ENCODE data around the gene LLPH. TPM values are rescaled to one million over a fixed set of nuclear protein-coding genes. Genes with fewer than 3 reads are reported as not detected.
A peak's percentile ranks its signal among the peaks of the same experiment; 100 is the strongest.

Gene LLPH
- total RNA-seq, 1 donor, result 5.1 TPM

- H3K27ac ChIP-seq (ENCODE audit: low read depth, low read length), result no peak overlapping the region
- TF ChIP-seq CTCF (IDR thresholded peaks at IDR 0.05; ENCODE audit: extremely low read depth, low read depth, low read length), result peak; percentile 37
- no peaks in the 10 kb centered on the region for H4K20me1 ChIP-seq (ENCODE audit: insufficient read depth, low read length)
- no peaks in the 10 kb centered on the region for H3K27me3 ChIP-seq (ENCODE audit: insufficient read depth, low read length)
- peaks cover 35% of the 10 kb centered on the region for H3K36me3 ChIP-seq (ENCODE audit: insufficient read depth, low read length)
- H3K9me3 ChIP-seq (ENCODE audit: low read depth, low read length), result no peaks in the 10 kb centered on the region
- H3K4me2 ChIP-seq (ENCODE audit: insufficient read depth, low read length), result no peak overlapping the region
- peaks cover 8% of the 10 kb centered on the region for H3K79me2 ChIP-seq (ENCODE audit: insufficient read depth, low read length)
- peaks cover 7% of the 10 kb centered on the region for H3K4me1 ChIP-seq (ENCODE audit: insufficient read depth, low read length)
- H3K4me3 ChIP-seq (ENCODE audit: insufficient read depth, low read length), result no peak overlapping the region
- no peak for DNase-seq (ENCODE audit: insufficient read length, low spot score, missing footprints)
- no peak overlapping the region for H2AFZ ChIP-seq (ENCODE audit: low read length)
Observed at GRCh38 chr12:66120477-66120876, 10.1 kb downstream of the LLPH start.

- no peaks in the 10 kb centered on the region for H4K20me1 ChIP-seq (ENCODE audit: insufficient read depth, low read length)
- H3K4me3 ChIP-seq (ENCODE audit: insufficient read depth, low read length), result no peak overlapping the region
- H3K4me2 ChIP-seq (ENCODE audit: insufficient read depth, low read length), result no peak overlapping the region
- peaks cover 2% of the 10 kb centered on the region for H3K79me2 ChIP-seq (ENCODE audit: insufficient read depth, low read length)
- no peaks in the 10 kb centered on the region for H3K9me3 ChIP-seq (ENCODE audit: low read depth, low read length)
- H3K4me1 ChIP-seq (ENCODE audit: insufficient read depth, low read length), result peaks cover 7% of the 10 kb centered on the region
- H2AFZ ChIP-seq (ENCODE audit: low read length), result no peak overlapping the region
- TF ChIP-seq CTCF (IDR thresholded peaks at IDR 0.05; ENCODE audit: extremely low read depth, low read depth, low read length), result no peak
- H3K27ac ChIP-seq (ENCODE audit: low read depth, low read length), result no peak overlapping the region
- peaks cover 29% of the 10 kb centered on the region for H3K36me3 ChIP-seq (ENCODE audit: insufficient read depth, low read length)
- no peak for DNase-seq (ENCODE audit: insufficient read length, low spot score, missing footprints)
- no peaks in the 10 kb centered on the region for H3K27me3 ChIP-seq (ENCODE audit: insufficient read depth, low read length)
Observed at GRCh38 chr12:66119870-66120241, 10.7 kb downstream of the LLPH start.

GRCh38 chr12:66119229-66119869, 11.2 kb downstream of the LLPH start:
- no peak for TF ChIP-seq CTCF (IDR thresholded peaks at IDR 0.05; ENCODE audit: extremely low read depth, low read depth, low read length)
- DNase-seq (ENCODE audit: insufficient read length, low spot score, missing footprints), result no peak
- peaks cover 7% of the 10 kb centered on the region for H3K4me1 ChIP-seq (ENCODE audit: insufficient read depth, low read length)
- no peaks in the 10 kb centered on the region for H3K9me3 ChIP-seq (ENCODE audit: low read depth, low read length)
- no peak overlapping the region for H2AFZ ChIP-seq (ENCODE audit: low read length)
- H3K27me3 ChIP-seq (ENCODE audit: insufficient read depth, low read length), result no peaks in the 10 kb centered on the region
- H3K79me2 ChIP-seq (ENCODE audit: insufficient read depth, low read length), result no peaks in the 10 kb centered on the region
- H3K4me2 ChIP-seq (ENCODE audit: insufficient read depth, low read length), result no peak overlapping the region
- no peaks in the 10 kb centered on the region for H4K20me1 ChIP-seq (ENCODE audit: insufficient read depth, low read length)
- H3K36me3 ChIP-seq (ENCODE audit: insufficient read depth, low read length), result peaks cover 23% of the 10 kb centered on the region
- H3K27ac ChIP-seq (ENCODE audit: low read depth, low read length), result no peak overlapping the region
- H3K4me3 ChIP-seq (ENCODE audit: insufficient read depth, low read length), result no peak overlapping the region

GRCh38 chr12:66118240-66118891, 12.2 kb downstream of the LLPH start:
- H3K4me1 ChIP-seq (ENCODE audit: insufficient read depth, low read length), result peaks cover 7% of the 10 kb centered on the region
- no peaks in the 10 kb centered on the region for H3K79me2 ChIP-seq (ENCODE audit: insufficient read depth, low read length)
- no peak for DNase-seq (ENCODE audit: insufficient read length, low spot score, missing footprints)
- no peak overlapping the region for H3K4me2 ChIP-seq (ENCODE audit: insufficient read depth, low read length)
- H3K9me3 ChIP-seq (ENCODE audit: low read depth, low read length), result no peaks in the 10 kb centered on the region
- H3K36me3 ChIP-seq (ENCODE audit: insufficient read depth, low read length), result peaks cover 14% of the 10 kb centered on the region
- H2AFZ ChIP-seq (ENCODE audit: low read length), result no peak overlapping the region
- H3K27me3 ChIP-seq (ENCODE audit: insufficient read depth, low read length), result no peaks in the 10 kb centered on the region
- TF ChIP-seq CTCF (IDR thresholded peaks at IDR 0.05; ENCODE audit: extremely low read depth, low read depth, low read length), result no peak
- H3K27ac ChIP-seq (ENCODE audit: low read depth, low read length), result no peak overlapping the region
- H3K4me3 ChIP-seq (ENCODE audit: insufficient read depth, low read length), result no peak overlapping the region
- no peaks in the 10 kb centered on the region for H4K20me1 ChIP-seq (ENCODE audit: insufficient read depth, low read length)
